ENCODE measurements around the gene TRIM34.
"Not testable (repeated sequence)": the region's sequence is repeated elsewhere in the genome, so short reads cannot be mapped to it uniquely, and the experiment has no call there.

TRIM34 gene

GRCh38 chr11:5686426-5686825, 61.6 kb downstream of the TRIM34 start:
- no peak for DNase-seq

GRCh38 chr11:5688482-5688881, 63.7 kb downstream of the TRIM34 start:
- DNase-seq, result no peak

- peak; percentile 49 to 56 for DNase-seq
Measured at GRCh38 chr11:5689551-5689983, 64.8 kb downstream of the TRIM34 start, which contains the start of gene TRIM22. Gene TRIM22, plus strand, starts transcription at chr11:5689790. Its CDS starts 6,443 bp downstream, at chr11:5696233.

- DNase-seq, result no peak
Measured at GRCh38 chr11:5690216-5690615, 65.4 kb downstream of the TRIM34 start.

DNA sequence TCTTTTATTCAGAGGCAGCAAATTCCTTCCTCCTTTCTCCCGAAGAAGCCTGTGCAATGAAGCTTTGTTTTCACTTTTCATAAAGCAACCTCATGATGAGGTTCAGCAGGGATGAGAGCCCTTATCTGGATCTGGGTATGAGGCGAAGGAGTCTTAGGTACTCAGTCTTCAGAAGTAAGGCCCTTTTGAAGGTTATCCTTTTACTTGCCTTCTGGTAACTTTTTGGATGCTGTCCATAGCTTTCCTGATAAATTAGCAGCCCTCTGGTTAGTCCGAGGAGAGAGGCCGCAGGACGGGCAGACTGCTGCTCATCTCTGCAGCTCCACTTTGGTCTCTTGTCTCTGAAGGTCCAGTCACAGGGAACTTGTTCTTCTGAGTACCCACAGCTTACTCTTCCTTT, 65.9 kb downstream of the TRIM34 start:
- DNase-seq, result no peak

- not testable (repeated sequence) for DNase-seq
Measured at GRCh38 chr11:5691238-5691963, 66.6 kb downstream of the TRIM34 start.

GRCh38 chr11:5691964-5692361, 67.2 kb downstream of the TRIM34 start:
- DNase-seq, result no peak

All from activated CD4-positive, alpha-beta T cell treated with anti-CD3 and anti-CD28 coated beads for 4 hours (primary cell).